HEK293 (cell line): Measurements from ENCODE around the gene BHLHE41.

ENCODE experiments used
- CTCF ChIA-PET: fragments of 350-600 bp; formaldehyde crosslinking; extraction: SDS; loops from one replicate; lab custom pipeline; 2021; ENCODE audit warnings: antibody characterized with exemption; lab: Yijun Ruan, JAX
- POLR2A ChIA-PET: fragments of 300-600 bp; formaldehyde crosslinking; extraction: SDS; loops from one replicate; lab custom pipeline; 2020; ENCODE audit warnings: antibody characterized with exemption, inconsistent platforms; lab: Yijun Ruan, JAX
- H3K27ac ChIP-seq: fragments of 200-500 bp; sonication (Bioruptor generic); 2 replicates; pipeline ENCODE4 v1.5.1; 2014; ENCODE audit warnings: low read depth, low read length, control low read depth, inconsistent platforms; ENCODE audit errors: extremely low read depth
- H3K36me3 ChIP-seq, 2 experiments: fragments of 200-500 bp in 1 of 2; sonication (Bioruptor generic) in 1 of 2; 1 replicate in 1 of 2; 2 replicates in 1 of 2; pipeline ENCODE4 v1.5.1; 2014 to 2017; ENCODE audit warnings: inconsistent platforms in 2 of 2, low read length in 2 of 2; ENCODE audit not compliant: control insufficient read depth in 2 of 2, insufficient read depth in 1 of 2
- H3K4me1 ChIP-seq: fragments of 200-500 bp; sonication (Bioruptor generic); 2 replicates; pipeline ENCODE4 v1.5.1; 2014; ENCODE audit warnings: mild to moderate bottlenecking, low read length, inconsistent platforms; ENCODE audit not compliant: control insufficient read depth, insufficient read depth
- H3K4me3 ChIP-seq: 2 replicates; pipeline ENCODE4 v1.5.1; 2011; ENCODE audit warnings: low read depth, mild to moderate bottlenecking, control low read depth, low read length, moderate library complexity
- H3K9me3 ChIP-seq: fragments of 200-500 bp; sonication (Bioruptor generic); 2 replicates; pipeline ENCODE4 v1.5.1; 2014; ENCODE audit warnings: low read depth, low read length, inconsistent platforms; ENCODE audit not compliant: control insufficient read depth, insufficient read depth
- BCL11B ChIP-seq: fragments of 450-650 bp; formaldehyde crosslinking; IDR thresholded peaks from 2 replicates; pipeline ENCODE4 v1.5.1; 2016; ENCODE audit warnings: low read depth, missing biosample characterization, missing genetic modification characterization
- INSM2 ChIP-seq: fragments of 450-650 bp; formaldehyde crosslinking; IDR thresholded peaks from 2 replicates; pipeline ENCODE4 v1.5.1; 2016; ENCODE audit warnings: missing biosample characterization, missing genetic modification characterization
- KLF17 ChIP-seq: fragments of 450-650 bp; formaldehyde crosslinking; IDR thresholded peaks from 2 replicates; pipeline ENCODE4 v1.5.1; 2016; ENCODE audit warnings: missing biosample characterization, missing genetic modification characterization
- PATZ1 ChIP-seq: fragments of 450-650 bp; formaldehyde crosslinking; IDR thresholded peaks from 2 replicates; pipeline ENCODE4 v1.5.1; 2016; ENCODE audit warnings: missing biosample characterization, missing genetic modification characterization
- ZBTB11 ChIP-seq: fragments of 450-650 bp; formaldehyde crosslinking; conservative IDR thresholded peaks from 2 replicates; pipeline ENCODE4 v1.5.1; 2016; ENCODE audit warnings: low read depth, missing biosample characterization, missing genetic modification characterization
- ZBTB49 ChIP-seq: fragments of 450-650 bp; formaldehyde crosslinking; IDR thresholded peaks from 2 replicates; pipeline ENCODE4 v1.5.1; 2016; ENCODE audit warnings: missing biosample characterization, missing genetic modification characterization, low read depth
- ZNF155 ChIP-seq: fragments of 450-650 bp; formaldehyde crosslinking; IDR thresholded peaks from 2 replicates; pipeline ENCODE4 v1.5.1; 2016; ENCODE audit warnings: missing biosample characterization, missing genetic modification characterization
- ZNF26 ChIP-seq: fragments of 450-650 bp; formaldehyde crosslinking; IDR thresholded peaks from 2 replicates; pipeline ENCODE4 v1.5.1; 2016; ENCODE audit warnings: missing biosample characterization, missing genetic modification characterization
- ZNF280D ChIP-seq: fragments of 450-650 bp; formaldehyde crosslinking; IDR thresholded peaks from 2 replicates; pipeline ENCODE4 v1.5.1; 2016; ENCODE audit warnings: missing biosample characterization, missing genetic modification characterization
- ZNF362 ChIP-seq: fragments of 450-650 bp; formaldehyde crosslinking; IDR thresholded peaks from 2 replicates; pipeline ENCODE4 v1.5.1; 2016; ENCODE audit warnings: missing biosample characterization, missing genetic modification characterization
- ZNF513 ChIP-seq: fragments of 450-650 bp; IDR thresholded peaks from 2 replicates; pipeline ENCODE4 v1.5.1; 2018; ENCODE audit warnings: missing biosample characterization, missing genetic modification characterization
- ZNF580 ChIP-seq: fragments of 450-650 bp; formaldehyde crosslinking; IDR thresholded peaks from 2 replicates; pipeline ENCODE4 v1.5.1; 2016; ENCODE audit warnings: missing biosample characterization, missing genetic modification characterization
- ZNF600 ChIP-seq: fragments of 450-650 bp; formaldehyde crosslinking; IDR thresholded peaks from 2 replicates; pipeline ENCODE4 v1.5.1; 2016; ENCODE audit warnings: missing biosample characterization, missing genetic modification characterization

BHLHE41 gene

GRCh38 chr12:26156201-26156871, 31.5 kb upstream of the BHLHE41 start (continued):
- TF ChIP-seq ZNF362 (tag by site-specific recombination) (no peak), KLF17 (tag by site-specific recombination) (no peak), ZNF513 (tag by site-specific recombination) (no peak)

GRCh38 chr12:26153421-26154154, 28.8 kb upstream of the BHLHE41 start:
- Histone ChIP-seq H3K27ac (no peak overlapping the region), H3K4me3 (no peak overlapping the region), H3K36me3 (no peaks in the 10 kb centered on the region), H3K4me1 (peaks cover 6% of the 10 kb centered on the region; the same call in 1 of the 2 replicates), H3K9me3 (no peaks in the 10 kb centered on the region)
- CTCF ChIA-PET, result interaction anchor here (0.6 to 1.3 kb wide), 4 partner anchors 56 to 1021 kb away, joined by 3 to 5 read pairs (median 3); no protein-coding TSS in a partner anchor
- POLR2A ChIA-PET, result interaction anchor here (1.0 kb wide), 1 partner anchor 29 kb away, joined by 3 read pairs; the partner anchor contains the start of gene BHLHE41
- TF ChIP-seq ZNF155 (no peak), ZNF26 (tag by site-specific recombination) (no peak), ZNF280D (tag by site-specific recombination) (no peak), ZNF600 (peak; percentile 62), BCL11B (tag by site-specific recombination) (no peak), INSM2 (peak; percentile 65; the same call in 1 of the 2 replicates), ZNF580 (tag by site-specific recombination) (no peak), ZBTB11 (tag by site-specific recombination) (no peak), ZBTB49 (no peak), PATZ1 (tag by site-specific recombination) (no peak)
